Myocyte (in vitro differentiated cells): Measurements from ENCODE around the gene TSPAN1. TPM values are rescaled to one million over a fixed set of nuclear protein-coding genes. Genes with fewer than 3 reads are reported as not detected.
"Not testable (repeated sequence)": the region's sequence is repeated elsewhere in the genome, so short reads cannot be mapped to it uniquely, and the experiment has no call there.

Source experiments
- DNase-seq: peaks from one replicate; pipeline ENCODE4 v3.0.0-alpha.2; 2012; ENCODE audit warnings: low read depth
- total RNA-seq: library from RNA; depleted of rRNA; stranded (reverse); fragments of >200 nt; gene quantifications from 2 replicates; pipeline ENCODE4 v1.2.3, GENCODE V29; 2014

Gene TSPAN1
- total RNA-seq, 1 donor from 2014 or later, result 2.5 TPM

DNA sequence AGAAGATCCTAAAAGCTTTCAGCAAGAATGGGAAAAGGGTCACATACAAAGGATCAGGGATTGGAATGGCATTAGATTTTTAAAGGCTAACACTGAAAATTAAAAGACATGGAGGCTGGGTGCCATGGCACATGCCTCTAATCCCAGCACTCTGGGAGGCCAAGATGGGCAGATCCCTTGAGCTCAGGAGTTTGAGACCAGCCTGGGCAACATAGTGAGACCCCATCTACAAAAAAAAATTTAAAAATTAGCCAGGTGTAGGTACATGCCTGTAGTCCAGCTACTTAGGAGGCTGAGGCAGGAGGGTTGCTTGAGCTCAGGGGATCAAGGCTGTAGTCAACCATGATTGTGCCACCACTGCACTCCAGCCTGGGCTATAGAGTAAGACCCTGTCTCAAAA is 40.6 kb downstream of the TSPAN1 start:
- no peak for DNase-seq

- DNase-seq, result no peak
Measured at GRCh38 chr1:46218443-46218842, 43.6 kb downstream of the TSPAN1 start.

- no peak for DNase-seq
Measured at GRCh38 chr1:46219551-46220520, 44.9 kb downstream of the TSPAN1 start.

GRCh38 chr1:46220808-46221207 is 45.9 kb downstream of the TSPAN1 start:
- DNase-seq, result no peak

GRCh38 chr1:46221749-46222148 is 46.9 kb downstream of the TSPAN1 start:
- DNase-seq, result no peak

GRCh38 chr1:46223055-46223454 is 48.2 kb downstream of the TSPAN1 start:
- not testable (repeated sequence) for DNase-seq

DNA sequence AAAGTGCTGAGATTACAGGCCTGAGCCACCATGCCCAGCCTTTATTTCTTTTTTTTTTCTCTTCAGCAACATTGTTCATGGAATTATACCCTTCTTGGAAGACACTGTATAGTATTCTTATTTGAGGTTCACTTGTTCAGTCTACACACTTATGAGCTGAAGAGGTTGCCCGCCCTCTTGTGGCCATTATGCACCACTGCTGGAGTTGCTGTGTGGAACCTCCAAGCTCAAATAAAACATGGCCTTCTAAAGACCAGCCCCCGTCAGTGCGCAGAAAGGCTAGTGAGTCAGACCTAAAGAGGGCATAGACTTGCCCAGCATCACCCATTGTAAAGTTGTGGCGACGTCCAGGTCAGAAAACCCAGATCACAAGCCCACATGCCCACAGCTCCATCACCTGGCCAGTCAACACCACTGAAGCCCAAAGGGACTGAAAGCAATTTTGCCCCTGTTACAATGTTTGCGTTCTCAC is 48.6 kb downstream of the TSPAN1 start:
- DNase-seq, result peak; percentile 87

DNA sequence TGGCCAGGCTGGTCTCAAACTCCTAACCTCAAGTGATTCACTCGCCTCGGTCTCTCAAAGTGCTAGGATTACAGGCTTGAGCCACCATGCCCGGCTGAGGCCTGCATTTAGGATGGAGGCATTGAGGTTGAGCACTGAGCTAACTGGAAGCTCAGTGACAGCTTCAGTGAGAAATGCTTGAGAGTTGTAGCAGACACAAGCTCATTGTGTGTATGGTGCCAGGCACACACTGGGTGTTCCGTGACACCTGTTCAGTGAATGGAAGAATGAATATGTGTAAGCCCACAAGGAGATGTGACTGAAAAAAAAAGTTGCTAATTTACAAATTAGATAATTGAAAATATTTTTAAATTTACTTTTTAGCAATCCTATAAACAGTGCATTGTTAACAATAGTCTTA is 50.1 kb downstream of the TSPAN1 start:
- no peak for DNase-seq

DNA sequence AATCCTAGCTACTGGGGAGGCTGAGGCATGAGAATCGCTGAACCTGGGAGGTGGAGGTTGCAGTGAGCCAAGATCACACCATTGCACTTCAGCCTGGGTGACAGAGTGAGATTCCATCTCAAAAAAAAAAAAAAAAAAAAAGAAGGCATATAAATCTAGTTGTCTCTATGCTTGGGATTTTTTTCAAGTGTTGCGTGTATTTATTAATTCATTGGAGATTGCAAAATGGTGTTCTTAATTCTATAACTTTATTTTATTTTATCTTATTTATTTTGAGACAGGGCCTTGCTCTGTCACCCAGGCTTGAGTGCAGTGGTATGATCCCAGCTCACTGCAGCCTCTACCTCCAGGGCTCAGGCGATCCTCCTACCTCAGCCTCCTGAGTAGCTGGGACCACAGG is 56.3 kb downstream of the TSPAN1 start:
- not testable (repeated sequence) for DNase-seq

Other genes starting within 250 kb of the TSPAN1 start
- 27.7 and 28.4 TPM in 2 replicates for gene PIK3R3, start 42.5 kb upstream of the TSPAN1 start, total RNA-seq
- not detected in 2 replicates for gene P3R3URF, start 1.4 kb downstream of the TSPAN1 start, total RNA-seq
- gene POMGNT1, start 23.3 kb downstream of the TSPAN1 start, total RNA-seq, result 142 and 156 TPM in 2 replicates
- 0.27 and 0.47 TPM in 2 replicates for gene LURAP1, start 28.2 kb downstream of the TSPAN1 start, total RNA-seq
- gene RAD54L, start 72.7 kb downstream of the TSPAN1 start, total RNA-seq, result 0.52 and 0.59 TPM in 2 replicates
- 97.9 and 104 TPM in 2 replicates for gene LRRC41, start 128.5 kb downstream of the TSPAN1 start, total RNA-seq
- 345 and 386 TPM in 2 replicates for gene UQCRH, start 128.6 kb downstream of the TSPAN1 start, total RNA-seq
- 11.3 and 12.3 TPM in 2 replicates for gene NSUN4, start 165.7 kb downstream of the TSPAN1 start, total RNA-seq
- gene FAAH, start 219.2 kb downstream of the TSPAN1 start, total RNA-seq, result 0.26 TPM in 1 of 2 replicates, not detected in the other